Stomach smooth muscle (tissue), 2 donors: ENCODE results near the gene ZBTB40.

Experiments used
- H3K27ac ChIP-seq: one replicate; pipeline ENCODE4 v1.7.0; 2013; ENCODE audit warnings: mild to moderate bottlenecking, low read length, inconsistent platforms
- H3K27me3 ChIP-seq, 2 donors: one replicate each; pipeline ENCODE4 v1.7.0; 2013; ENCODE audit warnings: low read length in 2 of 2; ENCODE audit not compliant: insufficient read depth in 2 of 2, control insufficient read depth in 1 of 2
- H3K36me3 ChIP-seq, 2 donors: one replicate each; pipeline ENCODE4 v1.7.0; 2013; ENCODE audit warnings: low read length in 2 of 2; ENCODE audit not compliant: control insufficient read depth in 2 of 2, insufficient read depth in 2 of 2
- H3K4me1 ChIP-seq: one replicate; pipeline ENCODE4 v1.7.0; 2013; ENCODE audit warnings: low read length; ENCODE audit not compliant: control insufficient read depth, insufficient read depth
- H3K4me3 ChIP-seq, 2 donors: one replicate each; pipeline ENCODE4 v1.7.0; 2013; ENCODE audit warnings: low read length in 2 of 2
- H3K9ac ChIP-seq, 2 donors: one replicate each; pipeline ENCODE4 v1.7.0; 2013; ENCODE audit warnings: low read length in 2 of 2, mild to moderate bottlenecking in 1 of 2
- H3K9me3 ChIP-seq, 2 donors: one replicate each; pipeline ENCODE4 v1.7.0; 2013; ENCODE audit warnings: low read length in 2 of 2; ENCODE audit not compliant: control insufficient read depth in 2 of 2
- donor health status: healthy.
- donor health status: Pancreatic carcinoma.

The ZBTB40 gene, protein sequence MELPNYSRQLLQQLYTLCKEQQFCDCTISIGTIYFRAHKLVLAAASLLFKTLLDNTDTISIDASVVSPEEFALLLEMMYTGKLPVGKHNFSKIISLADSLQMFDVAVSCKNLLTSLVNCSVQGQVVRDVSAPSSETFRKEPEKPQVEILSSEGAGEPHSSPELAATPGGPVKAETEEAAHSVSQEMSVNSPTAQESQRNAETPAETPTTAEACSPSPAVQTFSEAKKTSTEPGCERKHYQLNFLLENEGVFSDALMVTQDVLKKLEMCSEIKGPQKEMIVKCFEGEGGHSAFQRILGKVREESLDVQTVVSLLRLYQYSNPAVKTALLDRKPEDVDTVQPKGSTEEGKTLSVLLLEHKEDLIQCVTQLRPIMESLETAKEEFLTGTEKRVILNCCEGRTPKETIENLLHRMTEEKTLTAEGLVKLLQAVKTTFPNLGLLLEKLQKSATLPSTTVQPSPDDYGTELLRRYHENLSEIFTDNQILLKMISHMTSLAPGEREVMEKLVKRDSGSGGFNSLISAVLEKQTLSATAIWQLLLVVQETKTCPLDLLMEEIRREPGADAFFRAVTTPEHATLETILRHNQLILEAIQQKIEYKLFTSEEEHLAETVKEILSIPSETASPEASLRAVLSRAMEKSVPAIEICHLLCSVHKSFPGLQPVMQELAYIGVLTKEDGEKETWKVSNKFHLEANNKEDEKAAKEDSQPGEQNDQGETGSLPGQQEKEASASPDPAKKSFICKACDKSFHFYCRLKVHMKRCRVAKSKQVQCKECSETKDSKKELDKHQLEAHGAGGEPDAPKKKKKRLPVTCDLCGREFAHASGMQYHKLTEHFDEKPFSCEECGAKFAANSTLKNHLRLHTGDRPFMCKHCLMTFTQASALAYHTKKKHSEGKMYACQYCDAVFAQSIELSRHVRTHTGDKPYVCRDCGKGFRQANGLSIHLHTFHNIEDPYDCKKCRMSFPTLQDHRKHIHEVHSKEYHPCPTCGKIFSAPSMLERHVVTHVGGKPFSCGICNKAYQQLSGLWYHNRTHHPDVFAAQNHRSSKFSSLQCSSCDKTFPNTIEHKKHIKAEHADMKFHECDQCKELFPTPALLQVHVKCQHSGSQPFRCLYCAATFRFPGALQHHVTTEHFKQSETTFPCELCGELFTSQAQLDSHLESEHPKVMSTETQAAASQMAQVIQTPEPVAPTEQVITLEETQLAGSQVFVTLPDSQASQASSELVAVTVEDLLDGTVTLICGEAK

GRCh38 chr1:22451702-22452480 is at the start of gene ZBTB40:
ZBTB40 (plus strand) TSS chr1:22451851; CDS start chr1:22489949, 38,098 bp downstream.
- Histone ChIP-seq H3K4me1 (peaks cover 30% of the 10 kb centered on the region), H3K4me3 (peak within 1 kb of the TSS; percentile 90 to 91), H3K9me3 (no peaks in the 10 kb centered on the region), H3K9ac (peak within 1 kb of the TSS; percentile 74 to 94), H3K36me3 (no peaks in the 10 kb centered on the region), H3K27ac (peak within 1 kb of the TSS; percentile 95), H3K27me3 (no peaks in the 10 kb centered on the region)

- Histone ChIP-seq H3K4me3 (no peak overlapping the region), H3K9me3 (no peaks in the 10 kb centered on the region), H3K4me1 (no peaks in the 10 kb centered on the region), H3K36me3 (no peaks in the 10 kb centered on the region), H3K27ac (no peak overlapping the region), H3K27me3 (peaks cover 21 to 29% of the 10 kb centered on the region in 2 donors), H3K9ac (no peak overlapping the region)
Observed at GRCh38 chr1:22402356-22403053, 49.1 kb upstream of the ZBTB40 start.

DNA sequence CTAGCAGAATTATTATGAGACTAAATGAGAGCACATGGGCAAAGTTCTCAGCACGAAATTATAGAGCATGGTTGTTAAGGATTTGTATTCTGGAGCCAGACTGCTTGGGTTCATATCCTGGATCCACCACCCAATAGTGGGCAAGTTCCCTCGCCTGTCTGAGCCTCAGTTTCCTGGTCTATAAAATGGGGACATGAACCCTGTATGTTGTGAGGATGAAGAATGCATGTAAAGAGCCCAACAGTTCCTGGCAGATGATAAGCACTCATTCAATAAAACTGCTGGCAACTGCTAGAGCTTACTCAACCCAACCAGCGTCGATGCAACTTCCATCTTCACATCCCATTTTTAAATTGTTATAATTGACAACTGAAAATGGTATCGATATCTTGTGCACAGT is 47.2 kb upstream of the ZBTB40 start:
- Histone ChIP-seq H3K9ac (no peak overlapping the region), H3K4me3 (no peak overlapping the region), H3K27me3 (peaks cover 13 to 29% of the 10 kb centered on the region in 2 donors), H3K9me3 (no peaks in the 10 kb centered on the region), H3K36me3 (no peaks in the 10 kb centered on the region), H3K27ac (no peak overlapping the region), H3K4me1 (no peaks in the 10 kb centered on the region)

DNA sequence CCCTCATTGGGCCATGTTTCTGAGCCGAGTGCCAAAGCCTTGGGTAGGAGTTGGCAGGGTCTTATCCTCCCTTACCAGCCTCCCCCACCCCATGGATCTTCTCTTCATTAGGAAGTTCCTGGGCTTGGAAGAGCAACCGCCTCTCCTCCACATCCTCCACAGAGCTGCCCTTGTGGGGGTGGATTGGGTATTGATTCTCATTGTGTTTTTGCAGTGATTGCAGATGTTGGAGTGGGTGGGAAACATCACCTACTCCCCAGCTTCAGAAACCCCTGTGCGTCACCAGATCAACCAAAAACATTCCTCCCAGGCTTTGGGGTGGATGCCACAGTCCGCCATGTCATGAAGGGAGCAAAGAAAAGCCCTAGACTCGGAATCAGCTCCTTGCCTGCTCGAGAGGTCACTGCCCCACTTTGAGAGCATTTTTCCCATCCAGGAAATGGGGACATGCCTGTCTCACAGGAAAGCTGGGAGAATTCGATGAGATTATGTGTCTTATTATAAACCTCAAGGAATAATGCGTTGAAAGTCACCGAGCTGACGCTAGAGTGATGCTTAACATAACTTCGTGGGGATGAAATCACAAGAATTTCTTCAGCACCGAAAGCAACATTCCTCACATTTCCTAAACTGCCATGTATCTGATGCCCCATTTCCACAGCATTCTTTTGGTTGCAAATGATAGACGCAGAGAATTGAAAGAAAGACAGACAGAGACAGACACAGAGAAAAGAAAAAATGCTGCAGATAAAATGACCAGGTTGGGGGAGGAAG is 44.7 kb upstream of the ZBTB40 start:
- Histone ChIP-seq H3K9ac (no peak overlapping the region), H3K4me3 (no peak overlapping the region), H3K9me3 (peaks cover 0 to 2% of the 10 kb centered on the region in 2 donors), H3K27ac (no peak overlapping the region), H3K36me3 (no peaks in the 10 kb centered on the region), H3K27me3 (peaks cover 5 to 17% of the 10 kb centered on the region in 2 donors), H3K4me1 (no peaks in the 10 kb centered on the region)

- Histone ChIP-seq H3K36me3 (no peaks in the 10 kb centered on the region), H3K27me3 (peaks cover 2 to 8% of the 10 kb centered on the region in 2 donors), H3K9me3 (peaks cover 0 to 2% of the 10 kb centered on the region in 2 donors), H3K9ac (no peak overlapping the region), H3K4me1 (peaks cover 4% of the 10 kb centered on the region), H3K27ac (no peak overlapping the region), H3K4me3 (no peak overlapping the region)
Observed at GRCh38 chr1:22408230-22408629, 43.4 kb upstream of the ZBTB40 start.

DNA sequence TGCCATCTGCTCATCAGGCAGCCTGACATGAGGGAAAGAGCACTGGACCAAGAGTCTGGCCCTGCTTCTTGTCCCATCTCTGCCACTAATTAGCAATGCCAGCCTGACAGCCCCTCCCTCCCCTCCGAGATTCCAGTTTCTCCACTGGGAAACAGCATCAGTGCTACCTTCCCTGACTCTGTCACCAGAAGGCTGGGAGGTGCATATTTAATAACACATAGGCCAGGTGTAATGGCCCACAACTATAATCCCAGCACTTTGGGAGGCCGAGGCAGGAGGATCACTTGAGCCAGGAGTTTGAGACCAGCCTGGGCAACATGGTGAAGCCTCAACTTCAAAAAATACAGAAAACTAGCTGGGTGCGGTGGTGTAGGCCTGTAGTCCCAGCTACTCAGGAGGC is 41.2 kb upstream of the ZBTB40 start:
- Histone ChIP-seq H3K4me3 (no peak overlapping the region), H3K9me3 (peaks cover 0 to 2% of the 10 kb centered on the region in 2 donors), H3K36me3 (no peaks in the 10 kb centered on the region), H3K27ac (no peak overlapping the region), H3K9ac (no peak overlapping the region), H3K27me3 (peaks cover 0 to 3% of the 10 kb centered on the region in 2 donors), H3K4me1 (peaks cover 7% of the 10 kb centered on the region)

DNA sequence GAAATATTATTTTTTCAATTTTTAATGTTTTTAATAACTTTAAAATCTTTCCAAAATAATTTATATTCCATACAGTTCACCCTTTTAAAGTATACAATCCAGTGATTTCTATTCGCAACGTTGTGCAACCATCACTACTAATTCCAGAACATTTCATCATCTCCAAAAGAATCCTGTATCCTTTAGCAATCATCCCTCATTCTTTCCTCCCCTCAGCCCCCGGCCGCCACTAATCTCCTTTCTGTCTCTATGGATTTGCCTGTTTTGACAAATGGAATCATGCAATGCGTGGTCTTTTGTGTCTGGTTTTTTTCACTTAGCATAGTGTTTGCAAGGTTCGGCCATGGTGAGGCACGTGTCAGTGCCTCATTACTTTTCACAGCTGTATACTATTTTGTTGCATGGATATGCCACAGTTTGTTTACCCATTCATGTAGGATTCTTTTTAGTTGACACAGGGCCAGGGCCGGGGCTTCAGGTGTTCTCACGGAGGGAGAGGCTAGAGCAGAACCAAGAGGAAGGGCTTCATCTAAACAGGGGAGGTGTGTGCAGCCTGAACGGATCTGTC is 40.6 kb upstream of the ZBTB40 start:
- peaks cover 0 to 2% of the 10 kb centered on the region in 2 donors for H3K9me3 ChIP-seq
- peaks cover 0 to 3% of the 10 kb centered on the region in 2 donors for H3K27me3 ChIP-seq
- no peaks in the 10 kb centered on the region for H3K36me3 ChIP-seq
- H3K27ac ChIP-seq = no peak overlapping the region
- H3K9ac ChIP-seq = no peak overlapping the region
- no peak overlapping the region for H3K4me3 ChIP-seq
- H3K4me1 ChIP-seq = peaks cover 7% of the 10 kb centered on the region

- Histone ChIP-seq H3K27me3 (peaks cover 0 to 3% of the 10 kb centered on the region in 2 donors), H3K4me3 (no peak overlapping the region), H3K27ac (no peak overlapping the region), H3K36me3 (no peaks in the 10 kb centered on the region), H3K4me1 (peaks cover 7% of the 10 kb centered on the region), H3K9me3 (peaks cover 0 to 2% of the 10 kb centered on the region in 2 donors), H3K9ac (no peak overlapping the region)
Observed at GRCh38 chr1:22411589-22411988, 40.1 kb upstream of the ZBTB40 start.
